NK-92 (cell line): ENCODE results near the gene FKBP4.

Experiments
- DNase-seq: peaks from one replicate; lab custom pipeline; 2025; ENCODE audit not compliant: unreplicated experiment; lab: John Stamatoyannopoulos, UW

The FKBP4 gene

DNA sequence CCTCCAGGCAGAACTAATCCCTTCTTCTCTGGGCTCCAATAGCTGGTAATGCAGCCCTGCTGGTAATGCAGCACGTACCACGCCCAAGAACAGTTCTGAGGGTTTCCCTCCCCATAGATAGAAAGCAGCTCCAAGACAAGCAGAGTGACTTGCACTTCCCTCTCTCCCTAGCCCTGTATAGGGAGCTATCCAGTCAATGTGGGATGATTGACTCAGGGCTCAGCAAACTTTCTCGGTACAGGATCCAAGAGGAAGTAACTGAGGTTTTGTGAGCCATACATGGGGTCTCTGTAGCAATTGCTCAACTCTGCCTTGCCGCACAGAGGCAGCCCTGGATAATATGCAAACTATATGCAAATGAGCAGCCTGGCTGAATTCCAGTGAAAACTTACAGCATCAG, 15.5 kb upstream of the FKBP4 start:
- DNase-seq, result no peak

DNA sequence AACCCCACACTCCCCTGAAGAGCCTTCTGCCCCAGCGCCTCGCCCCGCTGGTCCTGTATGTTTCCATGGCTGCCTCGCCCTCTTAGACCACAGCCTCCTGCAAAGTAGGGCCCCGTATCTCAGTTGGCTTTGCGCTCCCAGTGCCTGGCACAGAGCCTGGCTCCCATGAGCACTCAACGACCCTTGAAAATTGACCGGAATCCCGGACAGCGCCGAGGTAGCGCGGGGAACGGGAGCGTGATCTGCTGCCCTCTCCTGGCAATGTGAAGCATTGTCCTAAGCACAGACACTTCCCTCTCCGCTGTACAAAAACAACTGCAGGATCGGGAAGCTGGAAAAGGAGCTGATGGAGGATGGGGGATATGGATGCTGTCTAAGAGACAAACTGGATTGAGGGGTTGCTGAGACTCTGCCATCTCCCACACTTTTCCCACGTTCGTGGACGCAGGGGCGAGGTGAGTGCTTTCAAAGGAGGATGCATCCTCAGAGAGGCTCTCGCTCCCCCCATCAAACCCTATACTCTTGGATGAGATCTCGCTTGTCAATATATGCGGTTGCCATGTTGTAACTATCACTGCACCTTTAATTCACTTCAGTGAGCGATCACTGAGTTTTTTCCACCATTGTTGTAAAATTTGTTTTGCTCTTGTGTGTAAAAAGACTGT, 10.7 kb upstream of the FKBP4 start:
- DNase-seq, result no peak

DNA sequence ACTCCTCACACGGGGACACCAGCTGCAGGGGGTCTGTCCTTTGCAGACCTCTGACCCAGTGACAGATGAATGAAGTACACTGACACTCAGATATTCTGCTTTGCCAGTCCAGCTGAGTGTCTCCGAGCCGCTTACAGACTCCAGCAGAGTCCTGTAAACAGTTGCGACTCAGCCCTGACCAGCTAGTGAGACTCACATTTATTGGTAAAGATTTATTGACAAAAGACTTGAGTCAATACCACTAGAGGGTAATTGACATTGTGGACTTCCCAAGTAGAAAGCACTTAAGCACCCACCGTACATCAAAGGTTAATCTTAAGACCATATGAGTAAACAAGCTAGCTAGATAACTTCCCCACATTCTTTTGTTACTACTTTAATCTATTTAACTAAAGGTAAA, 9.8 kb upstream of the FKBP4 start:
- DNase-seq, result no peak

DNA sequence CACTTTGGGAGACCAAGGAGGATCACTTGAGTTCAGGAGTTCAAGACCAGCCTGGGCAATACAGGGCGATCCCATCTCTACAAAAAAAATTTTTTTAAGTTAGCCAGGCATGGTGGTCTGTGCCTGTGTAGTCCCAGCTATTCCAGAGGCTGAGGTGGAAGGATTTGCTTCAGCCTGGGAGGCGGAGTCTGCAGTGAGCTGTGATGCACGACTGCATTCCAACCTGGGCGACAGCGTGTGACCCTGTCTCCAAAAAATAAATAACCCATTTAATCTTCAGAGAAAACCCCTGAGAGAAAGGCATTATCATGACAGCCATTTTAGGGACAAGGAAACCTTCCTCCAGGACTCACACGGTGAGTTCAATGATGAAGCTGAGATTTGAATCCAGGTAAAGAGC, 3.7 kb upstream of the FKBP4 start:
- DNase-seq, result no peak

DNA sequence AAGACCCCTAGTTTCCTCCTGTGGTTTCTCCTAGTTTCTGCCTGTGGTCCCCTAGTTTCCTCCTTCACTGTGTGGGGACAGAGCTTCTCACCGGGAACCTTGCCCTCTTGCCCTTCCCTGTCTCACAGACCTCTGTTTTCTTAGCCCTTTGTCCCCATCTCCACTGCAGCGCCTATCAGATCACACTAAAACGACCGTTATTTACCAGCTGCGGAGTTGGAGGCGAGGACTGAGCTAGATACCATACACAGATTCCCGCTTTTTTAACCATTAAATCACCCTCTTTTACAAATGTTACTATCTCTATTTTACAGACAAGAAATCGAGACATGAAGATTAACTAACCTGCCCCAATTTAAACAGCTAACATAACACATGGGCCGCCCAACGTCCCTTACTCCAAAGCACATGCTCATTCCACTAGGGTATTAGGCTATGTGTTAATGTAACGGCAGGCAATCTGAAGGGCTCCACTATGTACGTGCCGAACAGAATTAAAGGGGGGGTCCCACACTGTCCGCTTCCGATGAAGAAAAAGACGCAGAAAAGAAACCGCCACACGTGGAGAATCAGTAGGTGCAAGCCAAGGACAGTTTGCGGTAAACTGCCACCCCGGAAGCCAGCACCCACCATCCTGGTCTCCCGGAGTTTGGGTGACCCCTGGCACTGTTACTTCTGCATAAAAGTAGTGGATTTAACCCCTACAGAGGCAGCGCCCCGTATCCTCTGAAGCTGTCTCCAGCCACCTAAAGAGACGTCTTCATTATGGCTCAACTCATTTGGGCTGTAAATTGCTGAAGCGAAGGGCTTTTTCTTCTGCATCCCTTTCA, 1.9 kb upstream of the FKBP4 start:
- DNase-seq, result no peak

DNA sequence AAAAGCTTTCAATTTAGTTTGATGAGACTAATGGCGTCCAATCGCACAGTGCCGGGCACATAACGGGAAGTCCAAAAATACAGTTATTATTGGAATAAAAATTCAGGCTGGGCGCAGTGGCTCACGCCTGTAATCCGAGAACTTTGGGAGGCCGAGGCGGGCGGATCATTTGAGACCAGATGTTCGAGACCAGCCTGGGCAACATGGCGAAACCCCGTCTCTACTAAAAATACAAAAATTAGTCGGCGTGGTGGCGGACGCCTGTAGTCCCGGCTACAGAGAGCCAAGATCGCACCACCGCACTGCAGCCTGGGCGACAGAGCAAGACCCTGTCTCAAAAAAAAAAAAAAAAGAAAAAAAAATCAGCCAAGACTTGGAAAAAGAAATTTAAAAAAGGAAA, 1.2 kb upstream of the FKBP4 start:
- no peak for DNase-seq

DNA sequence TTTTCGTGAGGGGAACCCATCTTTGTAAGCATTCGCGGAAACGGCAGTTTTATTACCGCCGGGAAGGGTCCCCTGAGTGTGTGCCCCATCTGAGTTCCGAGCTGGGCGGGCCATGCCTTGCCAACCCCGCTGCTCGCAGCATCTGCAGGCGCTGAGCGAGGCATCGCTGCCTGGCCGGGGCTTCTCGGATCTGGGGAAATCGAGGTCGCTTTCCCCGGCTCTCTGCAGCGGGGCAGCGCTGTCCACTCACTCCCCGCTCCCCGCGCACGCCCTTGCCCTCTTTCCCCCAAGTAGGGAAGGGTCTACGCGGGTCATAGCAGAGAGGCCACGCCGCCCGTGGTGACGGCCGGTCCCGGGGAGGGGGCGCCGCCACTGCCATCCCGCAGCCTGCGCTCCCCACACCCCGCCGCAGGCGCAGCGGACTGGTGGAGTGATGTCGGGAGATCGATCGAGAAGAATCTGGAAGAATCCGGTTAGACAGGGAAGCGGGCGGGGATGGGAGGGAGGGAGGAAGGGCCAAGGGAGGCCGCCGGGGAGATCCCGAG, 507 bp upstream of the FKBP4 start:
- no peak for DNase-seq

DNA sequence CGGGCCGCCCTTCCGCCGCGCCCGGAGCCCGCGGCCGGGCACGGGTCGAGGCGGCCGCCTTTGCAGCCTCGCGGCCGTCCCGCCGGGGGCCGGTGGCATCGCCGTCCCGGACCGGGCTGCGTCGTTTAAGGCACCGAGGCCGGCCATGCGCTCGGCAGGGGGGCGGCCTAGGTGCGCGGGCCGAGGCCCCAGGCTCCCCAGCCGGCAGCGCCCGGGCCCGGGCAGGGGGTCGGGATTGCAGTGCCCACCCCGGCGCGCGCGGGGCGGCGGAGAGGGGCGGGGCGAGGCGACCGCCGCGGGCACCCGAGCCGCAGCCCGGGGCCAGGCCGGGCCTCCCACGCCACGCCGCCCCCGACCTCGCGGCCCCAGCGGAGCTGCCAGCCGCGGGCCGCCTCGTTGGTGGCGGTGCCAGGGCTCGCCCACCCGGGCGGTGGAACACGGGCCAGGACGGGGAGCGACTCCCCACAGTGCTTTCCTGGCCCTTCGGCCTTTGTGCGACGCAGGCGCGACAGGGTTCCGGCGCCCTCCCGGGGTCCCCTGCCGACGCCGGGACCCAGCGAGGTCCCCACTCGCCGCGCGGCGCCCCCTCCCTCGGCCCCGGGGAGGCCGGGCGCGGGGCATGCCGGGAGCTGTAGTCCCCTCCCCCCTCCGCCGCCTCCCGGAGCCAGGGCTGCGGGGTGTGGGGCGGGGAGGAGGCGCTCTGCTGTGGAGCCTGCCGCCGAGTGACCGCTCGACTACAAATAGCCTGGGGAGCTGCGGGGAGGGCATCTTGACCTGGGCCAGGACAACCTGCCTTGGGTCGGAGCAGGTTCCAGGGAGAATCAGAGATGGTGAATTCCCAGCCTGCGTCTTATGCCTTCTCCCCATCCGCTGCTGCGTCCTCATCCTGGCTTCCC, 769 bp downstream of the FKBP4 start:
- DNase-seq, result no peak

DNA sequence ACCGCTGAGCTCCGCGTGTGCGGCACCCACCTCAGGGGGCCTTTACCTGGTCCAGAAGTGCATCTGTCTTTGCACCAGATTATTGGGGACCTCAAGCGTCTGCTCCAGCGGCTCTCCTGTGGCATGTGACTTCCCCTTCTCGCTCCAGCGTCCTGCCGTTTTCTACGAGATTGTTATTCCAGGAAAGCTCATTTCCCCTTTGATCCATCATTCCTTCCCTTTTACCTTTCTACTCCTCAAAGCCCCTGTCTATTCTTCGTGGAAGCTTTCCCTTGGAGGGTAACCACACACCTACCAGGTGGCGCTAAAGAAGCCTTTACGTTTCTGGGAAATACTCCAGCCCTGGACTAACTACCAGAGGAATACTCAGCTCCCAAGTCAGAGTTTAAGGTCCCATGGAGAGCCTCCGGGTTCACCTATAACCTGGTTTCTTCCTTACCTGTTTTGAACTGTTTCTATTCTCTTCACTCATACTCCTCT, 1.5 kb downstream of the FKBP4 start:
- no peak for DNase-seq

DNA sequence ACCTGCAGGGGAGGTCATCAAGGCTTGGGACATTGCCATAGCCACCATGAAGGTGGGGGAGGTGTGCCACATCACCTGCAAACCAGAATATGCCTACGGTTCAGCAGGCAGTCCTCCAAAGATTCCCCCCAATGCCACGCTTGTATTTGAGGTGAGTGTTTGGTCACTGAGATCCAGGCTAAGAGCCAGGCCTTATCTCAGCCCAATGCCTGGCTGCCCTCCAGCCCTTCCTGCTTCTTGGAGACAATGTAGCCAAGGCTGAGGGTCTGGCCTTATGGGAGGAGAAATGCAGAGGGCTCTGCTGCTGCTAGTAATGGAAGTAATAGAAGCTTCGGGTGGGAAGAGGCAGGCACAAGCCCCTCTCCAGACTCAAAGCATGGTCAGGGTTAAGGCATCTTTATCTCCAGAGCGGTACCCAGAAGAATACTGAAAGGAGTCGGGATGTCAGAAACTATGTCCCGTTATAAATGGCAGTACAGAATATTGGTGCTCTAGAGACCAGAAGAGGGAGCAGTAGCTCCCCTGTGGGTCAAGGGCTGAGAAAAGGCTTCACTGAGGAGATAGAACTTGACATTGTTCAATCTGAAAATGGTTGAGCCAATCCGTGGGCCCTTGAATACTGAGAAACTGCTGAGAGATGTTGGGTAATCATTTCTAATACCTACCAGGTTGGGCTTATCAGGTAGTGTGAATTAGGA, 3.1 kb downstream of the FKBP4 start:
- no peak for DNase-seq

DNA sequence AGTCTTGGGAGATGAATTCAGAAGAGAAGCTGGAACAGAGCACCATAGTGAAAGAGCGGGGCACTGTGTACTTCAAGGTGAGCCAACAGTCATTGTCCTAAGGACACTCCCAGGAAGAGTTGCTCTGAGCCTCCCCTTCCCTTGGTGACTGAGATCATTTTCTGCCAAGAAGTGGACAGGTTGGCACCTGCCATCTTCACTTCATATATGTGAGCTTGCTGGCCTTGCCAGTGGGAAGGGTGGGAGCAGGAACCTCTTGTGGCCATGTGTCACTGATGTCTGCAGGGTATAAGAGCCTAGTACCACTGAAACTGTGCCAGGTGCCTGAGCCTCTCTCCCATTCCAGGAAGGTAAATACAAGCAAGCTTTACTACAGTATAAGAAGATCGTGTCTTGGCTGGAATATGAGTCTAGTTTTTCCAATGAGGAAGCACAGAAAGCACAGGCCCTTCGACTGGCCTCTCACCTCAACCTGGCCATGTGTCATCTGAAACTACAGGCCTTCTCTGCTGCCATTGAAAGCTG, 5.3 kb downstream of the FKBP4 start:
- DNase-seq, result no peak

DNA sequence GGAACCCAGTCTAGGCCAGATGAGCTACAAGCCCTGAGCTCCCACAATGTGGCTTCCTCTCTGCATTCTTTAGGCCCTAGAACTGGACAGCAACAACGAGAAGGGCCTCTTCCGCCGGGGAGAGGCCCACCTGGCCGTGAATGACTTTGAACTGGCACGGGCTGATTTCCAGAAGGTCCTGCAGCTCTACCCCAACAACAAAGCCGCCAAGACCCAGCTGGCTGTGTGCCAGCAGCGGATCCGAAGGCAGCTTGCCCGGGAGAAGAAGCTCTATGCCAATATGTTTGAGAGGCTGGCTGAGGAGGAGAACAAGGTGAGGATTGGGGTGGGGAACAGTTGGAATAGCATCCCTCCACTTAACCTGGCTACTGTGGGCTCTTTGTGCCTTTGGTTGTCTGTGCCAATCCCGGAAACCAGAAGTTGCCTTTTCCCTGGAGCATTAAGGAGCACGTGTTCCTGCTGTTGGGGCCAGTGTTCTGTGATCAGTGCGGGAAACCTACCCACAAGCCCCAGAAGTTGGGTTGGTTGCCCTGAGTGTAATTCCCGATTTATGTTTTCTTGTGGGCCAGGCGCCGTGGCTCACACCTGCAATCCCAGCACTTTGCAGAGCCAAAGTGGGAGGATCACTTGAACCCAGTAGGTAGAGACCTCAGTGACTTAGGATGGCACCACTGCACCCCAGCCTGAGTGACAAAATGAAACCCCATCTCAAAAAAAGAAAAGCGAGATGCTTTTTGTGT, 6.4 kb downstream of the FKBP4 start:
- DNase-seq, result no peak

DNA sequence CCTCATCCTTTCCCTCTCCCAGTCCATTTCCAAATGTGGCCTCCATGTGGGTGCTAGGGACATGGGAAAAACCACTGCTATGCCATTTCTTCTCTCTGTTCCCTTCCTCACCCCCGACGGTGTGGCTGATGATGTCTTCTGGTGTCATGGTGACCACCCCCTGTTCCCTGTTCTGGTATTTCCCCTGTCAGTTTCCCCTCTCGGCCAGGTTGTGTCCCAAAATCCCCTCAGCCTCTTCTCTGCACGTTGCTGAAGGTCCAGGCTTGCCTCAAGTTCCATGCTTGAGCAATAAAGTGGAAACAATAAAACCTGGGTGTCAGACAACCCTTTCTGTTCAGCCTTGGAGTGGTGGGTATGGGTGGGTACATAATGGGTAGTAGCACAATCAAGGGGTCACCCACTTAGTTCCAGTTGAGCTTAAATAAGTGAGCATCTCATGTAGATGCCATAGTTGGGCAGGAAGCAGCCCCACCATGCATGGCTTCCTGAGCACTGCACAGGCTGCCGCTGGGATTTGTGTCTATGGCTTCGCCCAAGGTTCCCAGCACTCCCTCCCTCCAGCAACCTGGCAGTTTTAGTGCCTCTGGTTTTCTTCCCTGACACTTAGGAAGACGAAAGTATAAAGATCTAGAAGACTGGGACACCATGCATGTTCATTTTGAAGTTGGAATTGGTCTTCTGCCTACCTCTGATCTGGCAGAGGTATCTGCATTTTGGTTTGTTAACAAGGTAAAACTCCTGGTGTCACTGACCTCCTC, 9.0 kb downstream of the FKBP4 start:
- DNase-seq, result no peak

DNA sequence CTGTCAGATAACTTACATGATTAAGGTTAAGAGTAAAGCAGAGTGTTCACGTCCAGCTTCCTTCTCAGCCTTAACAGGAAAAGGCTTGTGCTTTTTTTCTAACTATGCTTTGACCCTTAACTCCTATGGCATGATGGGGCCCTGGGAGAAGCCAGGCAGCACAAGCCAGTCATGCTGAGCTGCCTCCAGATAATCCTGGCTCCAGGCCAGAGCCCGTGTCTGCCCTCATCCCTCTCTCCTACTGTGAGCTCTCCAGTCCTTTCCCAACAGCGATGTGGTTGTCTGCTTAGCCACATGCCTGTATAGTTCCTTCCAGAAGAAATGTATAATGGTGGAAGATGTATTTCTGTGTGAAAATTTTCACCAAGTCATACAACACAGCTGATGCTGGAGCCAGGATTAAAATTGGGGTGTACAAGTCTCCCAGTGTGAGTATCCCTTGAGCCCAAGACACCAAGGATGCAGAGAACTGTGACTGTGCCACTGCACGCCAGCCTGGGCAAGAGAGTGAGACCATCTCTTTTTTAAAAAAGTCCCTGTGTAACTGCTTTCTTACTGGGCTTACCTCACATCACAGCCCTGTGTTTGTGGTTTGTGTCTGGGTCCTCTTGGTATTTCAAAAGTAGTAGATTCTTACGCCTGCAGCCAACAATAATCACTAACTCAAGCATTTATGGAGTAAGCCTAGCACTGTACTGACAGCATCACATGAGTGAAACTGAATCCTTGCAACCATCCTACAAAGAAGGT, 9.8 kb downstream of the FKBP4 start:
- no peak for DNase-seq

DNA sequence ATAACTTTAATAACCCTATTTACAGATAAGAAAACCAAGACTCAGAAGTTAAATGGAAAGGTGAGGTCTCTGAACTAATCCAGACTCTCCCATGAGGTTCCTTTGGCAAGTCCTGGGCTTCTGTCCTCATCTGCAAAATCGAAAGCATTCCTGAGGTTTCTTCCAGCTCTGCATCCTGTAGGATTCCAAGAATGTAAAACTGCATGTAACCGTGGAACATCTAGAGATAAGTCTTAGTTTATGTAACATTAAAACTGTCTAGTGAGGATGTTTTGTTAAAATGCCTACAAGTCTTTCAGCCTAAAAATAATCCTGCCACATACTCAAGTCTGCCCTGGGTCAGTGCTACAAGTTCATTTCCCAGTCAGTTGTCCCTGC, 10.4 kb downstream of the FKBP4 start:
- no peak for DNase-seq

DNA sequence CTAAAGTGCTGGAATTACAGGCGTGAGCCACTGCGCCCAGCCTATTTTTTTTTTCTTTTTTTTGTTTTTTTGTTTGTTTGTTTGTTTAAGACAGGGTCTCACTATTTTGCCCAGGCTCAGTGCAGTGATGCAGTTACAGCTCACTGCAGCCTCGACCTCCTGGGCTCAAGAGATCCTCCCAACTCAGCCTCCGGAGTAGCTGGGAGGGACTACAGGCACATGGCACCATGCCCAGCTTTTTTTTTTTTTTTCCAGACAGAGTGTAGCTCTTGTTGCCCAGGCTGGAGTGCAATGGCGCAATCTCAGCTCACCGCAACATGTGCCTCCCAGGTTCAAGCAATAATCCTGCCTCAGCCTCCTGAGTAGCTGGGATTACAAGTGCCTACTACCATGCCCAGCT, 11.9 kb downstream of the FKBP4 start:
- no peak for DNase-seq

DNA sequence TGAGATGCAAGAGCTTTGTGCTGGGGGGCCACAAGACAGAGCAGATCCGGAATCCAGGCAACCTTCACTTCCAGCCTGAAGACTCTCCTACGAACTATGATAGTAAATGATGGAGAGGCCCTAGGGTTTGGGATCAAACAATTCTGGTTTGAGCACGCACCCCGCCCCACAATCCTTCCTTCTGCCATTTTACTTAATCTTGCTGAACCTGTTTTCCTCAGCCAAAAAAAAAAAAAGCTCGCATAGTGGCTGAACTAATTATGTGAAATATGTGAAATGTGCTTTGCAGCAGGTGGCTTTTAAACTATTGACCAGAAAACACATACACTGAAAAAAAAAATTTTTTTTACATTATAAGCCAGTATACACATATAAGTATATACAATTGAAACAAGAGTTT, 17.0 kb downstream of the FKBP4 start:
- DNase-seq, result no peak
